ENCODE data around the gene SLC7A4.
"Not testable (repeated sequence)": the region's sequence is repeated elsewhere in the genome, so short reads cannot be mapped to it uniquely, and the experiment has no call there.

The SLC7A4 gene

GRCh38 chr22:21014726-21015465 lies 17.5 kb downstream of the SLC7A4 start, which contains the start of gene P2RX6:
P2RX6 (plus strand) TSS chr22:21015165; CDS start chr22:21015175, 10 bp downstream.
- DNase-seq: no peak

- DNase-seq: peak; percentile 93
These were observed 18.1 kb downstream of the SLC7A4 start for GRCh38 chr22:21014202-21014725.

- no peak for DNase-seq
These were observed 18.6 kb downstream of the SLC7A4 start for GRCh38 chr22:21013657-21014201.

GRCh38 chr22:21012446-21013407 lies 19.6 kb downstream of the SLC7A4 start:
- no peak for DNase-seq

GRCh38 chr22:21010426-21011113 lies 21.8 kb downstream of the SLC7A4 start:
- no peak for DNase-seq

- no peak for DNase-seq
These were observed 22.5 kb downstream of the SLC7A4 start for GRCh38 chr22:21009638-21010425.

GRCh38 chr22:21009208-21009607 lies 23.2 kb downstream of the SLC7A4 start:
- not testable (repeated sequence) for DNase-seq

GRCh38 chr22:21003782-21004181 lies 28.6 kb downstream of the SLC7A4 start:
- no peak for DNase-seq

GRCh38 chr22:21001601-21002325 lies 30.6 kb downstream of the SLC7A4 start, which contains the start of gene THAP7:
THAP7 (minus strand) TSS chr22:21002118; CDS start chr22:21001911, 207 bp downstream.
- DNase-seq: peak; percentile 97

GRCh38 chr22:21000987-21001600 lies 31.3 kb downstream of the SLC7A4 start:
- DNase-seq: no peak

GRCh38 chr22:21000207-21000986 lies 32.0 kb downstream of the SLC7A4 start:
- DNase-seq: peak; percentile 34

- no peak for DNase-seq
These were observed 32.8 kb downstream of the SLC7A4 start for GRCh38 chr22:20999350-21000206.

GRCh38 chr22:20998411-20999336 lies 33.7 kb downstream of the SLC7A4 start:
- no peak for DNase-seq

GRCh38 chr22:20997536-20998257 lies 34.7 kb downstream of the SLC7A4 start:
- no peak for DNase-seq

- DNase-seq: no peak
These were observed 35.5 kb downstream of the SLC7A4 start for GRCh38 chr22:20996598-20997535.

GRCh38 chr22:20996031-20996410 lies 36.3 kb downstream of the SLC7A4 start:
- DNase-seq: no peak
